ENCODE data around the gene SCN4B.

The SCN4B gene

DNA sequence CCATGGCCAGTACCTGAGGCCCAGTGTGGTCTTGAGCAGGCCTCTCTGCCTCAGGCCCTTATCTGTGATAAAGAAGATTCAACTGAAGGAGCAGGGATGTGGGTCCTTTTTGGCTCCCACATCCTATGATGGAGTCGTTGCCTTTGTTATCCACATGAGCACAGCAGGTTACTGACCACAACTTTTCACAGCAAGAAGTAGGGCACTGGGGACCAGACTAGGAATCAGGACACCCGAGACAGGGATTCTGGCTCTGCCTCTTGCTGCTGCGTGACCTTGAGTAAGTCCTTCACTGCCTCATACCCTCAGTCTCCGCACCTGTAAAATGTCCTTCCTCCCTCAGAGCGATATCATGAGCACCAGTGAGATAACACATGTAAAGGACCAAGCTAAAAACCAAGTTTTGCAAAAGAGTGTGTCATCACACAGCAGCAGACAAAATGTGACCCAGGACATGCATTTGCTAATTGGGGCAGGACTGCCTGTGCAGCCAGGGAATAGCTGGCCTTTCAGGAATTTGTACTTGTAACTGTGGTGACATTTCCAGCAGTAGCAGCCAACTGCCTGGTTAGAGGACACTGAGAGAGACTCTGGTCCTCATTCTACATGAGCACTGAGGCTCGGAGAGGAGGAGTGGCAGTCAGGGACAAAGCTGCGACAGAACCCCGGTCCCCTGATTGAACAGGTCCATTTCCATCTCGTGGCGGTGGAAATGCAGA is 52.6 kb downstream of the SCN4B start:
- TF ChIP-seq SPI1 (IDR thresholded peaks at IDR 0.05; ENCODE audit: borderline replicate concordance, low read depth) = no peak
- no peak overlapping the region for H3K4me3 ChIP-seq (replicated peaks; ENCODE audit: insufficient read depth, low read length)
- DNase-seq (ENCODE audit: low read depth in 1 of 2, low spot score in 1 of 2) = no peak
- no peaks in the 10 kb centered on the region for H3K27me3 ChIP-seq (ENCODE audit: insufficient read depth, poor library complexity, severe bottlenecking)
- no peak overlapping the region for H3K27ac ChIP-seq (replicated peaks)

GRCh38 chr11:118098996-118099837 is 53.4 kb downstream of the SCN4B start:
- DNase-seq (ENCODE audit: low read depth in 1 of 2, low spot score in 1 of 2) = no peak
- no peak overlapping the region for H3K4me3 ChIP-seq (replicated peaks; ENCODE audit: insufficient read depth, low read length)
- H3K27ac ChIP-seq (replicated peaks) = no peak overlapping the region
- no peak for TF ChIP-seq GABPA (IDR thresholded peaks at IDR 0.05; ENCODE audit: low read depth)
- TF ChIP-seq, protein P1, sequence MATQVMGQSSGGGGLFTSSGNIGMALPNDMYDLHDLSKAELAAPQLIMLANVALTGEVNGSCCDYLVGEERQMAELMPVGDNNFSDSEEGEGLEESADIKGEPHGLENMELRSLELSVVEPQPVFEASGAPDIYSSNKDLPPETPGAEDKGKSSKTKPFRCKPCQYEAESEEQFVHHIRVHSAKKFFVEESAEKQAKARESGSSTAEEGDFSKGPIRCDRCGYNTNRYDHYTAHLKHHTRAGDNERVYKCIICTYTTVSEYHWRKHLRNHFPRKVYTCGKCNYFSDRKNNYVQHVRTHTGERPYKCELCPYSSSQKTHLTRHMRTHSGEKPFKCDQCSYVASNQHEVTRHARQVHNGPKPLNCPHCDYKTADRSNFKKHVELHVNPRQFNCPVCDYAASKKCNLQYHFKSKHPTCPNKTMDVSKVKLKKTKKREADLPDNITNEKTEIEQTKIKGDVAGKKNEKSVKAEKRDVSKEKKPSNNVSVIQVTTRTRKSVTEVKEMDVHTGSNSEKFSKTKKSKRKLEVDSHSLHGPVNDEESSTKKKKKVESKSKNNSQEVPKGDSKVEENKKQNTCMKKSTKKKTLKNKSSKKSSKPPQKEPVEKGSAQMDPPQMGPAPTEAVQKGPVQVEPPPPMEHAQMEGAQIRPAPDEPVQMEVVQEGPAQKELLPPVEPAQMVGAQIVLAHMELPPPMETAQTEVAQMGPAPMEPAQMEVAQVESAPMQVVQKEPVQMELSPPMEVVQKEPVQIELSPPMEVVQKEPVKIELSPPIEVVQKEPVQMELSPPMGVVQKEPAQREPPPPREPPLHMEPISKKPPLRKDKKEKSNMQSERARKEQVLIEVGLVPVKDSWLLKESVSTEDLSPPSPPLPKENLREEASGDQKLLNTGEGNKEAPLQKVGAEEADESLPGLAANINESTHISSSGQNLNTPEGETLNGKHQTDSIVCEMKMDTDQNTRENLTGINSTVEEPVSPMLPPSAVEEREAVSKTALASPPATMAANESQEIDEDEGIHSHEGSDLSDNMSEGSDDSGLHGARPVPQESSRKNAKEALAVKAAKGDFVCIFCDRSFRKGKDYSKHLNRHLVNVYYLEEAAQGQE (IDR thresholded peaks at IDR 0.05; ENCODE audit: insufficient replicate concordance, low read depth) = no peak
- TF ChIP-seq SPI1 (IDR thresholded peaks at IDR 0.05; ENCODE audit: borderline replicate concordance, low read depth) = no peak
- no peak for TF ChIP-seq CTCF (IDR thresholded peaks at IDR 0.05; ENCODE audit: insufficient read depth, low read length)
- TF ChIP-seq POLR2AphosphoS5 (IDR thresholded peaks at IDR 0.05; ENCODE audit: low read depth) = no peak
- no peaks in the 10 kb centered on the region for H3K27me3 ChIP-seq (ENCODE audit: insufficient read depth, poor library complexity, severe bottlenecking)

- Histone ChIP-seq H3K4me3 (replicated peaks; ENCODE audit: insufficient read depth, low read length) (no peak overlapping the region), H3K27ac (replicated peaks) (no peak overlapping the region), H3K27me3 (ENCODE audit: insufficient read depth, poor library complexity, severe bottlenecking) (no peaks in the 10 kb centered on the region)
- no peak for DNase-seq (ENCODE audit: low read depth in 1 of 2, low spot score in 1 of 2)
- TF ChIP-seq SPI1 (IDR thresholded peaks at IDR 0.05; ENCODE audit: borderline replicate concordance, low read depth) (no peak), CTCF (IDR thresholded peaks at IDR 0.05; ENCODE audit: insufficient read depth, low read length) (no peak), GABPA (IDR thresholded peaks at IDR 0.05; ENCODE audit: low read depth) (no peak), POLR2AphosphoS5 (IDR thresholded peaks at IDR 0.05; ENCODE audit: low read depth) (no peak)
- TF ChIP-seq, protein P1 (IDR thresholded peaks at IDR 0.05; ENCODE audit: insufficient replicate concordance, low read depth) = no peak
These were observed 56.7 kb downstream of the SCN4B start for GRCh38 chr11:118095967-118096367.

GRCh38 chr11:118095493-118095892 is 57.1 kb downstream of the SCN4B start:
- H3K4me3 ChIP-seq (replicated peaks; ENCODE audit: insufficient read depth, low read length) = no peak overlapping the region
- TF ChIP-seq CTCF (IDR thresholded peaks at IDR 0.05; ENCODE audit: insufficient read depth, low read length) (no peak), SPI1 (IDR thresholded peaks at IDR 0.05; ENCODE audit: borderline replicate concordance, low read depth) (no peak), POLR2AphosphoS5 (IDR thresholded peaks at IDR 0.05; ENCODE audit: low read depth) (no peak), GABPA (IDR thresholded peaks at IDR 0.05; ENCODE audit: low read depth) (no peak)
- TF ChIP-seq, protein P1 (IDR thresholded peaks at IDR 0.05; ENCODE audit: insufficient replicate concordance, low read depth) = no peak
- no peak for DNase-seq (ENCODE audit: low read depth in 1 of 2, low spot score in 1 of 2)
- H3K27me3 ChIP-seq (ENCODE audit: insufficient read depth, poor library complexity, severe bottlenecking) = no peaks in the 10 kb centered on the region
- no peak overlapping the region for H3K27ac ChIP-seq (replicated peaks)
